ENCODE results near the gene JUN. TPM values are rescaled to one million over a fixed set of nuclear protein-coding genes. Genes with fewer than 3 reads are reported as not detected.

Gene JUN
- total and polyA plus RNA-seq, 2 of the 4 experiments (the other 2 are of a cell fraction): 46.6 to 89.1 TPM

- Histone ChIP-seq H3K18ac (ENCODE audit: low read depth, low read length) (no peak overlapping the region), H2AFZ (replicated peaks; ENCODE audit: low read length, poor library complexity) (no peak overlapping the region), H3K79me1 (ENCODE audit: low read depth in 1 of 2, low read length in 2 of 2) (no peaks in the 10 kb centered on the region), H2BK20ac (ENCODE audit: low read depth, low read length) (no peak overlapping the region), H3K14ac (replicated peaks; ENCODE audit: low read depth, low read length) (no peak overlapping the region), H3K36me3 (ENCODE audit: control insufficient read depth, insufficient read depth, low read length) (no peaks in the 10 kb centered on the region), H3K4me3 (ENCODE audit: insufficient read depth, low read depth, low read length) (no peak overlapping the region), H3K9me1 (ENCODE audit: insufficient read depth, low read length) (no peaks in the 10 kb centered on the region), H2AK9ac (replicated peaks; ENCODE audit: low read depth, low read length, poor library complexity) (no peak overlapping the region), H3K27ac (ENCODE audit: insufficient read depth, low read length) (no peak overlapping the region), H4K20me1 (ENCODE audit: insufficient read depth, low read length) (no peaks in the 10 kb centered on the region), H2AK5ac (ENCODE audit: low read depth, low read length) (no peak overlapping the region), H3K27me3 (ENCODE audit: control insufficient read depth, insufficient read depth, low read length) (no peaks in the 10 kb centered on the region; the same call in 1 of the 2 replicates), H3K4ac (ENCODE audit: low read depth, low read length) (no peak overlapping the region), H4K8ac (ENCODE audit: low read depth in 2 of 2, low read length in 2 of 2) (no peak overlapping the region), H3K4me2 (ENCODE audit: low read depth, low read length) (no peak overlapping the region), H4K5ac (ENCODE audit: low read depth, low read length) (no peak overlapping the region), H3K23ac (ENCODE audit: low read depth, low read length) (no peak overlapping the region), H3K9ac (ENCODE audit: low read depth, low read length) (no peak overlapping the region), H3K4me1 (ENCODE audit: control insufficient read depth, insufficient read depth, low read length) (no peaks in the 10 kb centered on the region), H2BK15ac (ENCODE audit: low read depth, low read length) (no peak overlapping the region), H2BK5ac (ENCODE audit: low read depth, low read length, poor library complexity, severe bottlenecking) (no peak overlapping the region), H3K9me3 (ENCODE audit: control insufficient read depth, insufficient read depth, low read length) (no peaks in the 10 kb centered on the region), H4K91ac (ENCODE audit: insufficient read depth, low read depth, low read length) (no peak overlapping the region), H3K56ac (ENCODE audit: extremely low read depth, insufficient read depth, low read length) (no peak overlapping the region), H2BK120ac (ENCODE audit: low read depth, low read length) (no peak overlapping the region)
- in situ Hi-C loops (cut with MboI; ENCODE audit: low sequenced_read_pairs): loop anchor here (25.0 kb wide), 1 partner anchor 491 kb away; the partner anchor contains the start of gene FGGY
- no TSS peak for BruUV-seq (replicated peaks)
- no peak for TF ChIP-seq SMC3 (IDR thresholded peaks at IDR 0.05; ENCODE audit: low read depth, low read length)
- no peak for TF ChIP-seq RCOR1 (IDR thresholded peaks at IDR 0.05; ENCODE audit: insufficient replicate concordance, low read length)
- TF ChIP-seq FOS (IDR thresholded peaks at IDR 0.05; ENCODE audit: low read depth, low read length): no peak
- TF ChIP-seq NFE2L2 (IDR thresholded peaks at IDR 0.05; ENCODE audit: low read depth, low read length): no peak
- no peak for TF ChIP-seq POLR2A (IDR thresholded peaks at IDR 0.05; ENCODE audit: low read depth, low read length)
- TF ChIP-seq BHLHE40 (IDR thresholded peaks at IDR 0.05; ENCODE audit: low read depth, low read length): no peak
- TF ChIP-seq CTCF (conservative IDR thresholded peaks at IDR 0.05; ENCODE audit: low read depth, low read length): no peak
- TF ChIP-seq CHD1 (IDR thresholded peaks at IDR 0.05; ENCODE audit: low read depth, low read length): no peak
- no peak for TF ChIP-seq CEBPB (IDR thresholded peaks at IDR 0.05; ENCODE audit: low read depth, low read length)
- TF ChIP-seq MXI1 (IDR thresholded peaks at IDR 0.05; ENCODE audit: borderline replicate concordance, low read depth, low read length): no peak
- TF ChIP-seq RAD21 (IDR thresholded peaks at IDR 0.05; ENCODE audit: low read length): no peak
- TF ChIP-seq, protein P1, sequence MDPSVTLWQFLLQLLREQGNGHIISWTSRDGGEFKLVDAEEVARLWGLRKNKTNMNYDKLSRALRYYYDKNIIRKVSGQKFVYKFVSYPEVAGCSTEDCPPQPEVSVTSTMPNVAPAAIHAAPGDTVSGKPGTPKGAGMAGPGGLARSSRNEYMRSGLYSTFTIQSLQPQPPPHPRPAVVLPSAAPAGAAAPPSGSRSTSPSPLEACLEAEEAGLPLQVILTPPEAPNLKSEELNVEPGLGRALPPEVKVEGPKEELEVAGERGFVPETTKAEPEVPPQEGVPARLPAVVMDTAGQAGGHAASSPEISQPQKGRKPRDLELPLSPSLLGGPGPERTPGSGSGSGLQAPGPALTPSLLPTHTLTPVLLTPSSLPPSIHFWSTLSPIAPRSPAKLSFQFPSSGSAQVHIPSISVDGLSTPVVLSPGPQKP (IDR thresholded peaks at IDR 0.05; ENCODE audit: borderline replicate concordance, low read depth, low read length): no peak
- TF ChIP-seq USF2 (IDR thresholded peaks at IDR 0.05; ENCODE audit: low read depth, low read length): no peak
- no peak for TF ChIP-seq MAFK (IDR thresholded peaks at IDR 0.05; ENCODE audit: low read depth, low read length)
- TF ChIP-seq MAZ (IDR thresholded peaks at IDR 0.05; ENCODE audit: borderline replicate concordance, low read depth, low read length): no peak
- TF ChIP-seq RFX5 (IDR thresholded peaks at IDR 0.05; ENCODE audit: low read depth, low read length): no peak
- CTCF ChIA-PET: no interaction called here
- intact Hi-C loops (cut with micrococcal nuclease): no loop called here
- POLR2A ChIA-PET (ENCODE audit: unreplicated experiment): no interaction called here
- DNase-seq: no peak
- ATAC-seq (ENCODE audit: low read depth): no peak
- dilution Hi-C loops (cut with HindIII; ENCODE audit: low sequenced_read_pairs, unreplicated experiment): no loop called here
These were observed 12.6 kb upstream of the JUN start for GRCh38 chr1:58796416-58796815.

All from IMR-90 (cell line).